Measurements from ENCODE around the gene LPCAT2.

DNA sequence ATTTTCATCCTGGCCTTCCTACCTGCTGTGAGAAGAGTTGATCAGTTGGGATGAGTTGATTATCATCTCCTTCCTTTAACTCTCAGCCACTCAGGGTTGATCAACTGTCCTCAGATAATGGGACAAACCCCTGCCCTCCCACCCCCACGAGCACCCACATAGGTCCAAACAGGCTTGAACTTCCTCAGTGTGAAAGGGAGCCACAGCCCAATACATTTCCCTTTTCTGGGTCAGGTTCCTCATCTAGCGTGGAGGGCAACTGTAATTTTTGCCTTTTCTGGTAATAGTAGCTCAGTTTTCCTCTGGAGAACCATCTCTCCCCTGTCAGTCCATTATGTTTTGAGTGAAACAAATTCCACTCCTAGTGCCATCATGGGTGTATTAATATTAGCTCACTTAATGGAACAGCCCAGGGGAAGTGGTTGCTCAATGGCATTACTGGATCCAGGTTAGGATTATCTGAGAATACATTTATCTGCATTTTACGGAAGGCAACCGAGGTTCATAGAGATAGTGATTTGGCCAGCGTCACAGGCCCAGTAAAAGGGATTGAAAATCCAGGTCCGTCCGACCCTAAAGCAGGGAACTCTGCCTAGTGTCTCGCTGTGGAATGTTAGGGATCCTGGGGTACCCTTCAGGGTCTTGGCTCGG, 476 bp upstream of the LPCAT2 start:
- no peak for TF ChIP-seq CTCF (IDR thresholded peaks at IDR 0.05)
- TF ChIP-seq POLR2AphosphoS5 (IDR thresholded peaks at IDR 0.05) = no peak

Measured in gastroesophageal sphincter (tissue), 3 donors.